Measurements from ENCODE around the gene TALDO1. TPM values are rescaled to one million over a fixed set of nuclear protein-coding genes. Genes with fewer than 3 reads are reported as not detected.

TALDO1 gene
- total RNA-seq, 1 experiment from 2014 or later, result 108 TPM

- DNase-seq, result no peak
- Histone ChIP-seq H3K9me3 (replicated peaks) (no peaks in the 10 kb centered on the region), H3K27ac (no peak overlapping the region), H3K36me3 (peaks cover 6% of the 10 kb centered on the region; the same call in 1 of the 2 replicates), H3K4me1 (peaks cover 31% of the 10 kb centered on the region), H3K4me3 (no peak overlapping the region), H3K27me3 (no peaks in the 10 kb centered on the region)
These were observed 52.5 kb downstream of the TALDO1 start for GRCh38 chr11:799641-800316.

GRCh38 chr11:800473-800872 lies 53.2 kb downstream of the TALDO1 start:
- no peak overlapping the region for H3K27ac ChIP-seq
- H3K9me3 ChIP-seq (replicated peaks), result no peaks in the 10 kb centered on the region
- H3K27me3 ChIP-seq, result no peaks in the 10 kb centered on the region
- peaks cover 6% of the 10 kb centered on the region; the same call in 1 of the 2 replicates for H3K36me3 ChIP-seq
- H3K4me1 ChIP-seq, result peaks cover 26% of the 10 kb centered on the region
- no peak for DNase-seq
- no peak overlapping the region for H3K4me3 ChIP-seq

- Histone ChIP-seq H3K36me3 (peaks cover 6% of the 10 kb centered on the region; the same call in 1 of the 2 replicates), H3K4me3 (no peak overlapping the region), H3K4me1 (peaks cover 21% of the 10 kb centered on the region), H3K27ac (no peak overlapping the region), H3K27me3 (no peaks in the 10 kb centered on the region), H3K9me3 (replicated peaks) (no peaks in the 10 kb centered on the region)
- no peak for DNase-seq
These were observed 54.0 kb downstream of the TALDO1 start for GRCh38 chr11:801097-801780.

GRCh38 chr11:802018-802617 lies 54.9 kb downstream of the TALDO1 start:
- Histone ChIP-seq H3K4me3 (no peak overlapping the region), H3K36me3 (peaks cover 6% of the 10 kb centered on the region; the same call in 1 of the 2 replicates), H3K4me1 (peaks cover 14% of the 10 kb centered on the region), H3K27me3 (no peaks in the 10 kb centered on the region), H3K27ac (no peak overlapping the region), H3K9me3 (replicated peaks) (no peaks in the 10 kb centered on the region)
- no peak for DNase-seq

- peaks cover 6% of the 10 kb centered on the region; the same call in 1 of the 2 replicates for H3K36me3 ChIP-seq
- H3K9me3 ChIP-seq (replicated peaks), result no peaks in the 10 kb centered on the region
- H3K27ac ChIP-seq, result no peak overlapping the region
- no peaks in the 10 kb centered on the region for H3K27me3 ChIP-seq
- peaks cover 14% of the 10 kb centered on the region for H3K4me1 ChIP-seq
- peak; percentile 68 to 79 for DNase-seq
- no peak overlapping the region for H3K4me3 ChIP-seq
These were observed 55.6 kb downstream of the TALDO1 start for GRCh38 chr11:802693-803466.

- H3K27ac ChIP-seq, result no peak overlapping the region
- H3K27me3 ChIP-seq, result no peaks in the 10 kb centered on the region
- no peaks in the 10 kb centered on the region for H3K9me3 ChIP-seq (replicated peaks)
- peaks cover 6% of the 10 kb centered on the region; the same call in 1 of the 2 replicates for H3K36me3 ChIP-seq
- peaks cover 14% of the 10 kb centered on the region for H3K4me1 ChIP-seq
- no peak for DNase-seq
- H3K4me3 ChIP-seq, result peak overlapping the region; percentile 61; the same call in 1 of the 2 replicates
These were observed 56.1 kb downstream of the TALDO1 start for GRCh38 chr11:803467-803742.

GRCh38 chr11:803770-804598 lies 56.7 kb downstream of the TALDO1 start:
- peak; percentile 85 to 90 for DNase-seq
- peak overlapping the region; percentile 61 for H3K4me3 ChIP-seq
- peaks cover 14% of the 10 kb centered on the region for H3K4me1 ChIP-seq

GRCh38 chr11:804599-804964 lies 57.3 kb downstream of the TALDO1 start:
- H3K27me3 ChIP-seq, result no peaks in the 10 kb centered on the region
- DNase-seq, result no peak
- peaks cover 6% of the 10 kb centered on the region; the same call in 1 of the 2 replicates for H3K36me3 ChIP-seq
- peak overlapping the region; percentile 61 for H3K4me3 ChIP-seq
- H3K27ac ChIP-seq, result peak overlapping the region; percentile 40; the same call in 1 of the 2 replicates
- H3K9me3 ChIP-seq (replicated peaks), result no peaks in the 10 kb centered on the region
- peaks cover 14% of the 10 kb centered on the region for H3K4me1 ChIP-seq

More at GRCh38 chr11:803770-804598, 56.7 kb downstream of the TALDO1 start:
- H3K36me3 ChIP-seq, result peaks cover 6% of the 10 kb centered on the region; the same call in 1 of the 2 replicates
- H3K27me3 ChIP-seq, result no peaks in the 10 kb centered on the region
- H3K27ac ChIP-seq, result peak overlapping the region; percentile 40; the same call in 1 of the 2 replicates
- H3K9me3 ChIP-seq (replicated peaks), result no peaks in the 10 kb centered on the region

- peaks cover 33% of the 10 kb centered on the region for H3K36me3 ChIP-seq
- H3K4me1 ChIP-seq, result peaks cover 13% of the 10 kb centered on the region; the same call in 1 of the 2 replicates
- H3K4me3 ChIP-seq, result peak overlapping the region; percentile 81
- peak overlapping the region; percentile 97 for H3K27ac ChIP-seq
- peak in 1 of 2 experiments; percentile 2 for DNase-seq
- H3K27me3 ChIP-seq, result no peaks in the 10 kb centered on the region
- no peaks in the 10 kb centered on the region for H3K9me3 ChIP-seq (replicated peaks)
These were observed 61.4 kb downstream of the TALDO1 start for GRCh38 chr11:808427-809286.

- Histone ChIP-seq H3K27ac (peak within 1 kb of the TSS; percentile 97), H3K36me3 (peaks cover 38% of the 10 kb centered on the region), H3K9me3 (replicated peaks) (no peaks in the 10 kb centered on the region), H3K4me3 (peak within 1 kb of the TSS; percentile 81), H3K4me1 (peaks cover 10% of the 10 kb centered on the region; the same call in 1 of the 2 replicates), H3K27me3 (no peaks in the 10 kb centered on the region)
- peak; percentile 97 to 98 for DNase-seq
These were observed 62.2 kb downstream of the TALDO1 start, which contains the start of gene RPLP2 for GRCh38 chr11:809287-810039. Gene RPLP2, plus strand, starts transcription at chr11:809967. Its CDS starts 268 bp downstream, at chr11:810235.

- Histone ChIP-seq H3K4me3 (peak overlapping the region; percentile 81), H3K36me3 (peaks cover 41% of the 10 kb centered on the region), H3K27me3 (no peaks in the 10 kb centered on the region), H3K4me1 (peaks cover 10% of the 10 kb centered on the region; the same call in 1 of the 2 replicates), H3K9me3 (replicated peaks) (no peaks in the 10 kb centered on the region), H3K27ac (peak overlapping the region; percentile 97)
- DNase-seq, result no peak
These were observed 62.8 kb downstream of the TALDO1 start for GRCh38 chr11:810040-810567.

Measured in SJCRH30 (cell line).